ENCODE results near the gene IGFBP3.

DNA sequence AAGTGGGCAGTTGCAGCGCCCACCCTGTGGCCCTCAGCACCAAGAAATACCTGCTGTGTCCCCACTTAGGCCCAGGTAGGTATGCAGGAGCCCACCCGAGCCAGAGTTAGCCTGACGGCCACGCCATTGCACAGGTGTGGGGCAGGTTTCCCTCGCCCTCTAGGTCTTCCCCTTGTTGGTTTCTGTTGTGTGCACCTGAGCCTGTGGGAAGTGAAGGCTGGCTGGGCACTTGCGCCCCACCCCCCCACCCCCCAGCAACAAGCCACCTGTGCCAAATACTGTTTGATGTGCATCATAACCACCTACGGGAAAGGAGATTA, 48.1 kb downstream of the IGFBP3 start, which contains the start of gene CCDC201:
- no peak for TF ChIP-seq EZH2 (IDR thresholded peaks at IDR 0.05; ENCODE audit: borderline replicate concordance, low read length)
- TF ChIP-seq, protein P1, sequence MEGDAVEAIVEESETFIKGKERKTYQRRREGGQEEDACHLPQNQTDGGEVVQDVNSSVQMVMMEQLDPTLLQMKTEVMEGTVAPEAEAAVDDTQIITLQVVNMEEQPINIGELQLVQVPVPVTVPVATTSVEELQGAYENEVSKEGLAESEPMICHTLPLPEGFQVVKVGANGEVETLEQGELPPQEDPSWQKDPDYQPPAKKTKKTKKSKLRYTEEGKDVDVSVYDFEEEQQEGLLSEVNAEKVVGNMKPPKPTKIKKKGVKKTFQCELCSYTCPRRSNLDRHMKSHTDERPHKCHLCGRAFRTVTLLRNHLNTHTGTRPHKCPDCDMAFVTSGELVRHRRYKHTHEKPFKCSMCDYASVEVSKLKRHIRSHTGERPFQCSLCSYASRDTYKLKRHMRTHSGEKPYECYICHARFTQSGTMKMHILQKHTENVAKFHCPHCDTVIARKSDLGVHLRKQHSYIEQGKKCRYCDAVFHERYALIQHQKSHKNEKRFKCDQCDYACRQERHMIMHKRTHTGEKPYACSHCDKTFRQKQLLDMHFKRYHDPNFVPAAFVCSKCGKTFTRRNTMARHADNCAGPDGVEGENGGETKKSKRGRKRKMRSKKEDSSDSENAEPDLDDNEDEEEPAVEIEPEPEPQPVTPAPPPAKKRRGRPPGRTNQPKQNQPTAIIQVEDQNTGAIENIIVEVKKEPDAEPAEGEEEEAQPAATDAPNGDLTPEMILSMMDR (conservative IDR thresholded peaks at IDR 0.05 in 1 of 2, IDR thresholded peaks at IDR 0.05 in 1 of 2; ENCODE audit: extremely low read depth in 1 of 2, insufficient read depth in 1 of 2, low read depth in 1 of 2, low read length in 2 of 2): no peak
